Neural progenitor cell (in vitro differentiated cells): ENCODE measurements around the gene HIBADH.

Experiments
- CTCF ChIP-seq: fragments of 200-600 bp; sonication (generic); IDR thresholded peaks from 2 replicates; pipeline ENCODE4 v1.5.1; 2017; ENCODE audit warnings: antibody characterized with exemption, mild to moderate bottlenecking
- EZH2 ChIP-seq: fragments of 200-600 bp; sonication (generic); IDR thresholded peaks from 2 replicates; pipeline ENCODE4 v1.6.1; 2017; ENCODE audit warnings: antibody characterized with exemption, mild to moderate bottlenecking, moderate library complexity
- EZH2phosphoT487 ChIP-seq: fragments of 200-600 bp; sonication (generic); IDR thresholded peaks from 2 replicates; pipeline ENCODE4 v1.6.1; 2017; ENCODE audit warnings: antibody characterized with exemption

DNA sequence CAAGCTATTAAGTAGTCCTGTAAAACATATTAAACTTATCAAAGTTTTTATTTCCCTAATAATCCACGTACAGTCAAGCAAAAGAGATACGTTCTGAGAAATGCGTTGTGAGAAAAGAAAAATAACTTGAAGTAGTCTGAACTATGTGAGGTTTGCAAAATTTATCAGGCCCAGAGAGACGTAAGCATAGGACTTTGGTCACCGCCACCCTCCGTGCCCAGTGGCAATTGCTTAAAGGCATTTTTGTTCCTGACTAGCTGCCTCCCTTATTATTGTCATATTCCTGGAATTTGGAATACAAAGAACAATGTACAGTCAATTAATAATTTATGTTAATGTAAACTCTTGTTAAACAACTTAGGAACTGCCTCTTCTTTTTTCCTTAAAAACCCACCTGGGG is 22.8 kb downstream of the HIBADH start:
- no peak for TF ChIP-seq CTCF
- no peak for TF ChIP-seq EZH2
- no peak for TF ChIP-seq EZH2phosphoT487
